Measurements from ENCODE around the gene SELENON. TPM values are rescaled to one million over a fixed set of nuclear protein-coding genes. Genes with fewer than 3 reads are reported as not detected.

SELENON gene
- total RNA-seq, 1 experiment from 2014 or later: 90.9 TPM

- no peak overlapping the region for H3K18ac ChIP-seq (ENCODE audit: insufficient read length, low read depth, low read length)
- H3K4me1 ChIP-seq (ENCODE audit: insufficient read depth, low read length): no peaks in the 10 kb centered on the region
- no peak overlapping the region for H3K14ac ChIP-seq (ENCODE audit: insufficient read depth, low read length)
- Mint-ChIP-seq H3K4me1 (peaks cover 11 to 21% of the 10 kb centered on the region in 2 experiments), H3K9me3 (no peaks in the 10 kb centered on the region), H3K4me3 (no peak overlapping the region; a peak in 1 of 5 replicates), H3K27me3 (ENCODE audit: low read depth) (no peaks in the 10 kb centered on the region), H3K27ac (peak overlapping the region in 1 of 3 experiments; percentile 62; a peak in 4 of 7 replicates), H3K36me3 (ENCODE audit: insufficient read depth in 1 of 3, low read depth in 3 of 3) (no peaks in the 10 kb centered on the region; a peak in 1 of 7 replicates)
- no peaks in the 10 kb centered on the region for H4K20me1 ChIP-seq (ENCODE audit: control insufficient read depth, insufficient read depth, insufficient read length)
- no peak for TF ChIP-seq CTCF (conservative IDR thresholded peaks at IDR 0.05)
- no peak overlapping the region for H3K9ac ChIP-seq (ENCODE audit: extremely low read depth, insufficient read length, low read length)
- H3K79me2 ChIP-seq (ENCODE audit: insufficient read depth, low read length): no peaks in the 10 kb centered on the region
- H3K27ac ChIP-seq (ENCODE audit: insufficient read length, low read depth, low read length): no peak overlapping the region
- no peaks in the 10 kb centered on the region for H3K79me1 ChIP-seq (ENCODE audit: insufficient read depth, low read depth, low read length, poor library complexity, severe bottlenecking)
- no peak overlapping the region for H3K56ac ChIP-seq (ENCODE audit: insufficient read length, low read depth, low read length)
- H2BK12ac ChIP-seq (ENCODE audit: insufficient read length, low read depth, low read length): no peak overlapping the region
- no peak for DNase-seq
- H2BK5ac ChIP-seq (ENCODE audit: insufficient read length, low read length): no peak overlapping the region
- H3K4me2 ChIP-seq (ENCODE audit: insufficient read depth, insufficient read length, low read length): no peak overlapping the region
- no peak overlapping the region for H2AFZ ChIP-seq (ENCODE audit: low read length)
- no peak overlapping the region for H3T11ph ChIP-seq (ENCODE audit: low read length)
- no peak overlapping the region for H2BK120ac ChIP-seq (ENCODE audit: low read depth, low read length, poor library complexity, severe bottlenecking)
- H2AK5ac ChIP-seq (ENCODE audit: insufficient read length, low read length): no peak overlapping the region
- no peak overlapping the region for H4K8ac ChIP-seq (replicated peaks; ENCODE audit: insufficient read length, low read depth, low read length)
- H3K9me3 ChIP-seq (ENCODE audit: control insufficient read depth, low read depth, low read length): no peaks in the 10 kb centered on the region
- no peak overlapping the region for H3K23ac ChIP-seq (ENCODE audit: insufficient read length, low read depth, low read length)
- peaks cover 3% of the 10 kb centered on the region for H3K23me2 ChIP-seq (ENCODE audit: insufficient read length, low read depth, low read length, poor library complexity, severe bottlenecking)
- no peak overlapping the region for H4K91ac ChIP-seq (ENCODE audit: insufficient read length, low read depth, low read length)
- WGBS (ENCODE audit: extremely low coverage, insufficient read length, low lambda C conversion rate): no CpG with 5 or more reads among the region's 13 CpGs
- no peak overlapping the region for H4K5ac ChIP-seq (ENCODE audit: insufficient read length, low read depth, low read length)
- no peak overlapping the region for H3K4ac ChIP-seq (ENCODE audit: low read depth, low read length)
- no peak overlapping the region for H2BK20ac ChIP-seq (ENCODE audit: low read depth, low read length, poor library complexity, severe bottlenecking)
- no peak overlapping the region for H2BK15ac ChIP-seq (ENCODE audit: low read depth, low read length)
- no peaks in the 10 kb centered on the region for H3K27me3 ChIP-seq (ENCODE audit: insufficient read depth, low read length)
Measured at GRCh38 chr1:25765923-25766589, 33.9 kb upstream of the SELENON start.

Measured in H9 (cell line).